Measurements from ENCODE around the gene LRFN2. TPM values are rescaled to one million over a fixed set of nuclear protein-coding genes. Genes with fewer than 3 reads are reported as not detected.

Gene LRFN2
- polyA plus RNA-seq, 2 donors, result 0.26 to 0.28 TPM

DNA sequence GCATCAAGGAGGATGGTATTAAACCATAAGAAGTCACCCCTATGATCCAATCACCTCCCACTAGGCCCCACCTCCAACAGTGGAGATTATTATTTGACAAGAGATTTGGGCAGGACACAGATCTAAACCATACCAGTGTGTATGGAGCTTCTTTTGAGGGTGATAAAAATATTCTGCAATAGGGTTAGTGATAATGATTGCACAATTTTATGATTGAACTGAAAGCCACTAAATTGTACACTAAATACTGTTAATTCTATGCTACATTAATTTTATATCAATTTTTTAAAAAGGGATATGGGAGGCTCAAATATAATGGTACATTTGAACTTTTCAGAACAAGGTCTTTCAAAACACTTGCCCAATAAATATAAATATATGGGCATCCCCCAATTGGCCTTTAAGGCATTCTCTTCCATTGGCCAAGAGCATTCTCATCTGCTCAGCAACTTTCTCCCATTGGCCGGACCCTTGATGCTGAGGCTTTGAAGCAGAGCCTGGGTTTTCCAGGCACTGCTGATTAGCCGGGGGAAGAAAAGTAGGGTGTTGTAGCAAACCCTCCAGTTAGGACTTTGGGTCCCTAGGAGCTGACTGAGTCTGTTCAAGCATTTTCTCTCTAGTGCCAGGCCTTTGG, 209.9 kb downstream of the LRFN2 start:
- Histone ChIP-seq H3K36me3 (ENCODE audit: control insufficient read depth in 2 of 2, insufficient read depth in 2 of 2, low read length in 1 of 2) (no peaks in the 10 kb centered on the region), H3K9me3 (ENCODE audit: control insufficient read depth in 2 of 2, insufficient read depth in 1 of 2, low read depth in 1 of 2, low read length in 1 of 2) (no peaks in the 10 kb centered on the region), H3K27me3 (ENCODE audit: control insufficient read depth in 1 of 2, insufficient read depth in 2 of 2, low read length in 2 of 2) (no peaks in the 10 kb centered on the region), H3K27ac (ENCODE audit: low read depth in 2 of 2, low read length in 1 of 2) (no peak overlapping the region), H3K4me1 (ENCODE audit: control insufficient read depth in 2 of 2, insufficient read depth in 2 of 2, low read length in 1 of 2) (no peaks in the 10 kb centered on the region), H3K4me3 (ENCODE audit: low read depth in 1 of 2, low read length in 2 of 2) (no peak overlapping the region)
- 98% methylated on average over 2 of the region's 2 CpGs for WGBS, 2 donors

DNA sequence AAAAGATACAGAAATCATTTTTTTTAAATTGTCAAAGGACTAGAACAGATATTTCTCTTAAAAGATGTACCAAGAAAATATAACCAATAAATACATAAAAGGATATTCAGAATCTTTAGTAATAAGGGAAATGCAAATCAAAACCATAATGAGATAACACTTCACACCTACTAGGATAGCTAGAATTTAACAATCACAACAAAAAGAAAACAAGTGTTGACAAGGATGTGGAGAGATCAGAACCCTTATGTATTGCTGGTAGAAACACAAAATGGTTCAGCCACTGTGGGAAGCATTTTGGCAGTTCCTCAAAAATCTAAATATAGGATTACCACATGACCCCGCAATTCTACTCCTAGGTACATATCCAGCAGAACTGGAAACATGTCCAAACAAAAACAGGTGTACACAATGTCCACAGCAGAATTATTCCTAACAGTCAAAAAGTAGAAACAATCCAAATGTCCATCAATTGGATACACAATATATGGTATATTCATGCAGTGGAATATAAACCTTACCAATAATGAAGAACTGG, 211.0 kb downstream of the LRFN2 start:
- H3K27me3 ChIP-seq (ENCODE audit: control insufficient read depth in 1 of 2, insufficient read depth in 2 of 2, low read length in 2 of 2), result no peaks in the 10 kb centered on the region
- H3K4me3 ChIP-seq (ENCODE audit: low read depth in 1 of 2, low read length in 2 of 2), result no peak overlapping the region
- no peaks in the 10 kb centered on the region for H3K9me3 ChIP-seq (ENCODE audit: control insufficient read depth in 2 of 2, insufficient read depth in 1 of 2, low read depth in 1 of 2, low read length in 1 of 2)
- H3K27ac ChIP-seq (ENCODE audit: low read depth in 2 of 2, low read length in 1 of 2), result no peak overlapping the region
- no peaks in the 10 kb centered on the region for H3K36me3 ChIP-seq (ENCODE audit: control insufficient read depth in 2 of 2, insufficient read depth in 2 of 2, low read length in 1 of 2)
- H3K4me1 ChIP-seq (ENCODE audit: control insufficient read depth in 2 of 2, insufficient read depth in 2 of 2, low read length in 1 of 2), result no peaks in the 10 kb centered on the region
- 41 to 47% methylated on average over 1 of the region's 1 CpG for WGBS, 2 donors

DNA sequence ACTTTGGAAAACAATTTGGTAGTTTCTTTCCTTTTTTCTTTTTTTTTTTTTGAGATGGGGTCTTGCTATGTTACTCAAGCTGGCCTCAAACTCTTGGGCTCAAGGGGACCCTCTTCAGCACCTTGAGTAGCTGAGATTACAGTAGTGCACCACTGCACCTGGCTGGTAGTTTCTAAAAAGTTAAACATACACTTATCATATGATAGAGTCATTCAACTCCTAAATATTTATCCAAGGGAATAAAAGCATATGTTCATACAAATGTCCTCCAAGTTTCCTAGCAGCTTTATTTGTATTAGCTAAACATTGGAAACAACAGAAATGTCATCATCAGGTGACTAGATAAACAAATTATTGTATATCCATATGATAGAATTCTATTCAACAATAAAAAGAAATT, 213.9 kb downstream of the LRFN2 start:
- Histone ChIP-seq H3K9me3 (ENCODE audit: control insufficient read depth in 2 of 2, insufficient read depth in 1 of 2, low read depth in 1 of 2, low read length in 1 of 2) (no peaks in the 10 kb centered on the region), H3K27ac (ENCODE audit: low read depth in 2 of 2, low read length in 1 of 2) (no peak overlapping the region), H3K4me1 (ENCODE audit: control insufficient read depth in 2 of 2, insufficient read depth in 2 of 2, low read length in 1 of 2) (no peaks in the 10 kb centered on the region), H3K36me3 (ENCODE audit: control insufficient read depth in 2 of 2, insufficient read depth in 2 of 2, low read length in 1 of 2) (no peaks in the 10 kb centered on the region), H3K27me3 (ENCODE audit: control insufficient read depth in 1 of 2, insufficient read depth in 2 of 2, low read length in 2 of 2) (no peaks in the 10 kb centered on the region), H3K4me3 (ENCODE audit: low read depth in 1 of 2, low read length in 2 of 2) (no peak overlapping the region)

DNA sequence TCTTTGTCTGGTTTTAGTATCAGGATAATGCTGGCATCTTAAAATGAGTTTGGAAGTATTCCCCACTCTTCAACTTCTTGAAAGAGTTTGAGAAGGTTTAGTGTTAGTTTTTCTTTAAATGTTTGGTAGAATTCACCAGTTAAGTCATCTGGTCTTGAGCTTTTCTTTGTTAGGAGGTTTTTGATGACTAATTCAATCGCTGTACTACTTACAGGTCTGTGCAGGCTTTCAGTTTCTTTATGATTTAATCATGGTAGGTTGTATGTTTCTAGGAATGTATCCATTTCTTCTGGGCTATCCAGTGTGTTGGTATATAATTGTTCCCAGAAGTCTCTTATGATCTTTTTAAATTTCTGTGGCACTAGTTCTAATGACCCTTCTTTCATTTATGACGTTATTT, 215.5 kb downstream of the LRFN2 start:
- 44% methylated on average over 2 of the region's 2 CpGs for WGBS, 2 donors
- Histone ChIP-seq H3K36me3 (ENCODE audit: control insufficient read depth in 2 of 2, insufficient read depth in 2 of 2, low read length in 1 of 2) (no peaks in the 10 kb centered on the region), H3K27me3 (ENCODE audit: control insufficient read depth in 1 of 2, insufficient read depth in 2 of 2, low read length in 2 of 2) (no peaks in the 10 kb centered on the region), H3K4me3 (ENCODE audit: low read depth in 1 of 2, low read length in 2 of 2) (no peak overlapping the region), H3K4me1 (ENCODE audit: control insufficient read depth in 2 of 2, insufficient read depth in 2 of 2, low read length in 1 of 2) (no peaks in the 10 kb centered on the region), H3K9me3 (ENCODE audit: control insufficient read depth in 2 of 2, insufficient read depth in 1 of 2, low read depth in 1 of 2, low read length in 1 of 2) (no peaks in the 10 kb centered on the region), H3K27ac (ENCODE audit: low read depth in 2 of 2, low read length in 1 of 2) (no peak overlapping the region)

DNA sequence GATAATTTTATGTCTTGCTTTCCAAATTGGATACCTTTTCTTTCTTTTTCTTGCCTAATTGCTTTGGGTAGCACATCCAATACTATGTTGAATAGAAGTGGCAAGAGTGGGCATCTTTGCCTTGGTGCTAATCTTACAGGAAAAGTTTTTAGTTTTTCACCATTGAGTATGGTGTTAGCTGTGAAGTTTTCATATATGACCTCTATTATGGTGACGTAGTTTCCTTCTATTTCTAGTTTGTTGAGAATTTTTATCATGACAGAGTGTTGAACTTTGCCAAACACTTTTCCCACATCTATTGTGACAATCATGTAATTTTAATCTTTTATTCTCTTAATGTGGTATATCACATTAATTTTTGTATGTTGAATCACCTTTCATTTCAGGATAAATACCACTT, 216.1 kb downstream of the LRFN2 start:
- Histone ChIP-seq H3K27me3 (ENCODE audit: control insufficient read depth in 1 of 2, insufficient read depth in 2 of 2, low read length in 2 of 2) (no peaks in the 10 kb centered on the region), H3K9me3 (ENCODE audit: control insufficient read depth in 2 of 2, insufficient read depth in 1 of 2, low read depth in 1 of 2, low read length in 1 of 2) (no peaks in the 10 kb centered on the region), H3K36me3 (ENCODE audit: control insufficient read depth in 2 of 2, insufficient read depth in 2 of 2, low read length in 1 of 2) (no peaks in the 10 kb centered on the region), H3K27ac (ENCODE audit: low read depth in 2 of 2, low read length in 1 of 2) (no peak overlapping the region), H3K4me3 (ENCODE audit: low read depth in 1 of 2, low read length in 2 of 2) (no peak overlapping the region), H3K4me1 (ENCODE audit: control insufficient read depth in 2 of 2, insufficient read depth in 2 of 2, low read length in 1 of 2) (no peaks in the 10 kb centered on the region)
- WGBS, 2 donors, result 77 to 95% methylated on average over 1 of the region's 1 CpG

DNA sequence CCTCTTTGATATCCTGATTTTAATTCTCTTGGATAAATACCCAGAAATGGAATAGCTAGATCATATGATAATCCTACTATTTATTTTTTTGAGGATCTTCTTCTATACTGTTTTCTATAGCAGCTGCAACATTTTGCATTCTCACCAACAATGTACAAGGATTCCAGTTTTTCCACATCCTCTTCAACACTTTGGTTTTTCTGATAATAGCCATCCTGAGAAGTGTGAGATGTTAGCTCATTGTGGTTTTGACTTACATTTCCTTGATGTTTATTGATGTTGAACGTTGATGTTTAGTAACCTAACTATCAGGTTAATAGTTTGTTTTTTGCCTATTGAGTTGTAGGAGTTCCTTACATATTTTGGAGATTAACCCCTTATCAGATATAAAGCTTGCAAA, 217.3 kb downstream of the LRFN2 start:
- Histone ChIP-seq H3K9me3 (ENCODE audit: control insufficient read depth in 2 of 2, insufficient read depth in 1 of 2, low read depth in 1 of 2, low read length in 1 of 2) (no peaks in the 10 kb centered on the region), H3K27me3 (ENCODE audit: control insufficient read depth in 1 of 2, insufficient read depth in 2 of 2, low read length in 2 of 2) (no peaks in the 10 kb centered on the region), H3K27ac (ENCODE audit: low read depth in 2 of 2, low read length in 1 of 2) (no peak overlapping the region), H3K4me3 (ENCODE audit: low read depth in 1 of 2, low read length in 2 of 2) (no peak overlapping the region), H3K4me1 (ENCODE audit: control insufficient read depth in 2 of 2, insufficient read depth in 2 of 2, low read length in 1 of 2) (no peaks in the 10 kb centered on the region), H3K36me3 (ENCODE audit: control insufficient read depth in 2 of 2, insufficient read depth in 2 of 2, low read length in 1 of 2) (no peaks in the 10 kb centered on the region)
- WGBS, 2 donors, result 27 to 40% methylated on average over 1 of the region's 1 CpG

DNA sequence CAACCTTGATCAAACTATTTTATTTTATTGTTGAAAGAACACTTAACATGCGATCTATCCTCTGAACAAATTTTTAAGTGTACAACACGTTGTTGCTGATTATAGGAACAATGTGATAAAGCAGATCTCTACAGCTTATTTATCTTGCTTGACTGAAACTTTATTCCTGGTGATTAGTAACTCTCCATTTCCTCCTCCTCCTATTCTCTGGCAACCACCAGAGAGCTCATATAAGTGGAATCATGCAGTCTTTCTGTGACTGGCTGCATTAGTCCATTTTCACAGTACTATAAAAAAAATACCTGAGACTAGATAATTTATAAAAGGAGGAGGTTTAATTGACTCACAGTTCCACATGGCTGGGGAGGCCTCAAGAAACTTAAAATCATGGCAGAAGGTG, 218.1 kb downstream of the LRFN2 start:
- Histone ChIP-seq H3K4me1 (ENCODE audit: control insufficient read depth in 2 of 2, insufficient read depth in 2 of 2, low read length in 1 of 2) (no peaks in the 10 kb centered on the region), H3K27me3 (ENCODE audit: control insufficient read depth in 1 of 2, insufficient read depth in 2 of 2, low read length in 2 of 2) (no peaks in the 10 kb centered on the region), H3K9me3 (ENCODE audit: control insufficient read depth in 2 of 2, insufficient read depth in 1 of 2, low read depth in 1 of 2, low read length in 1 of 2) (no peaks in the 10 kb centered on the region), H3K27ac (ENCODE audit: low read depth in 2 of 2, low read length in 1 of 2) (no peak overlapping the region), H3K36me3 (ENCODE audit: control insufficient read depth in 2 of 2, insufficient read depth in 2 of 2, low read length in 1 of 2) (no peaks in the 10 kb centered on the region), H3K4me3 (ENCODE audit: low read depth in 1 of 2, low read length in 2 of 2) (no peak overlapping the region)
- WGBS, 2 donors, result 34 to 36% methylated on average over 2 of the region's 2 CpGs

DNA sequence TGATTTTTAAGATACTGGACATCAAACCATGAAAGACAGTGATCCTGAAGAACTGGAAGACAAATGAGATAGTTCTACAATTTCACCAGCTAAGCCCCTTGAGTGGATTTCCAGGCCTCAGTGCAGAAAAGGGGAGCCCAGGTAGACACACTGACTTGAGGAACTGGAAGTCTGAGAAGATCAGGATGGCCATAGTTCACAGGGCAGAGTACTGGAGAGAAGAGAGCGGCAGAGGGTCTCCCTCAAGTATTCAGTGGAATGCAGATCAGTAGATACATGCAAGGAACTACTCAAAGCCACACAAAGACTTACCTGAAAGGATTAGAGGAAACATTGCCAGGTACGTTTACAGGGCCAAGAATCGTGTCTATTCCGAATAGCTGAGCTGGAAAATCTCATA, 224.3 kb downstream of the LRFN2 start:
- Histone ChIP-seq H3K4me1 (ENCODE audit: control insufficient read depth in 2 of 2, insufficient read depth in 2 of 2, low read length in 1 of 2) (no peaks in the 10 kb centered on the region), H3K4me3 (ENCODE audit: low read depth in 1 of 2, low read length in 2 of 2) (no peak overlapping the region), H3K27me3 (ENCODE audit: control insufficient read depth in 1 of 2, insufficient read depth in 2 of 2, low read length in 2 of 2) (no peaks in the 10 kb centered on the region), H3K36me3 (ENCODE audit: control insufficient read depth in 2 of 2, insufficient read depth in 2 of 2, low read length in 1 of 2) (no peaks in the 10 kb centered on the region), H3K27ac (ENCODE audit: low read depth in 2 of 2, low read length in 1 of 2) (no peak overlapping the region), H3K9me3 (ENCODE audit: control insufficient read depth in 2 of 2, insufficient read depth in 1 of 2, low read depth in 1 of 2, low read length in 1 of 2) (no peaks in the 10 kb centered on the region)
- WGBS, 2 donors, result 59 to 85% methylated on average over 4 of the region's 4 CpGs

DNA sequence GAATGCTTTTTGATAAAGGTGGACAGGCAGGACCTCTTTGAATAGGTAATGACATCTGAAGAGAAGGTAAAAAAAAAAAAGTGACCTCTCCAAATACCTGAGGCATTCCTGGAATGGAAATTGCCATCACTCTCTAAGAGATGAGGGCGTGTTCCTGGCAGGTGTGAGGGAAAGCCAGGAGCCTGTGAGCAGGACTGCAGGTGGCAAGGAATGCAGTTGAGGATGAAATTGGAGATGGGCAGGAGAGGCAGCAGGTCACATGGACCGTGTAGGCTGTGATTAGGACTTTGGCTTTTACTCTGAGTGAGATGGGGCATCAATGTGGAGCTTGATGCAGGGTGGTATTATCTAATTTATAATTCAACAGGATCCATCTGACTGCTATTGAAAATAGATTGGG, 227.4 kb downstream of the LRFN2 start:
- Histone ChIP-seq H3K27ac (ENCODE audit: low read depth in 2 of 2, low read length in 1 of 2) (no peak overlapping the region), H3K36me3 (ENCODE audit: control insufficient read depth in 2 of 2, insufficient read depth in 2 of 2, low read length in 1 of 2) (no peaks in the 10 kb centered on the region), H3K4me1 (ENCODE audit: control insufficient read depth in 2 of 2, insufficient read depth in 2 of 2, low read length in 1 of 2) (no peaks in the 10 kb centered on the region), H3K27me3 (ENCODE audit: control insufficient read depth in 1 of 2, insufficient read depth in 2 of 2, low read length in 2 of 2) (no peaks in the 10 kb centered on the region), H3K4me3 (ENCODE audit: low read depth in 1 of 2, low read length in 2 of 2) (no peak overlapping the region), H3K9me3 (ENCODE audit: control insufficient read depth in 2 of 2, insufficient read depth in 1 of 2, low read depth in 1 of 2, low read length in 1 of 2) (no peaks in the 10 kb centered on the region)
- WGBS, 2 donors, result 27 to 32% methylated on average over 2 of the region's 2 CpGs

Data from esophagus (tissue), 2 donors.